GM19239 (cell line): ENCODE data around the gene NSD1.
A peak's percentile ranks its signal among the peaks of the same experiment; 100 is the strongest.

Experiments
- DNase-seq: peaks from one replicate; pipeline ENCODE4 v3.0.0; 2011; ENCODE audit warnings: low spot score; ENCODE audit not compliant: insufficient read length
- FAIRE-seq: peaks from 2 replicates; lab custom pipeline; 2011; peaks lifted over from hg19 to GRCh38; lab: Jason Lieb, UNC

NSD1 gene

GRCh38 chr5:177133096-177133852 lies at the start of gene NSD1:
TSS of gene NSD1 (plus strand) at chr5:177133773. CDS start at chr5:177135104, 1,331 bp downstream.
- DNase-seq (peak; percentile 92), FAIRE-seq (peak; percentile 73)

- DNase-seq (no peak), FAIRE-seq (no peak)
Observed at GRCh38 chr5:177084175-177084574, 49.4 kb upstream of the NSD1 start.

GRCh38 chr5:177085985-177086653 lies 47.5 kb upstream of the NSD1 start:
- DNase-seq (no peak), FAIRE-seq (peak; percentile 23)

GRCh38 chr5:177086654-177087397 lies 46.7 kb upstream of the NSD1 start, which contains the start of gene FGFR4:
TSS of gene FGFR4 (plus strand) at chr5:177086915. CDS start at chr5:177089603, 2,688 bp downstream.
- DNase-seq = peak; percentile 91
- FAIRE-seq = peak; percentile 61

- no peak for FAIRE-seq
- no peak for DNase-seq
Observed at GRCh38 chr5:177087398-177088005, 46.1 kb upstream of the NSD1 start.

- FAIRE-seq (no peak), DNase-seq (no peak)
Observed at GRCh38 chr5:177089127-177089526, 44.4 kb upstream of the NSD1 start.

- no peak for DNase-seq
- no peak for FAIRE-seq
Observed at GRCh38 chr5:177089825-177090641, 43.5 kb upstream of the NSD1 start.

- DNase-seq = no peak
- FAIRE-seq = no peak
Observed at GRCh38 chr5:177090813-177091212, 42.8 kb upstream of the NSD1 start.

- DNase-seq (no peak), FAIRE-seq (no peak)
Observed at GRCh38 chr5:177091232-177091631, 42.3 kb upstream of the NSD1 start.

- DNase-seq (no peak), FAIRE-seq (no peak)
Observed at GRCh38 chr5:177092178-177093081, 41.1 kb upstream of the NSD1 start.

- no peak for FAIRE-seq
- no peak for DNase-seq
Observed at GRCh38 chr5:177093082-177093712, 40.4 kb upstream of the NSD1 start.

- no peak for FAIRE-seq
Observed at GRCh38 chr5:177093803-177094202, 39.8 kb upstream of the NSD1 start.

GRCh38 chr5:177094224-177095087 lies 39.1 kb upstream of the NSD1 start:
- FAIRE-seq (no peak), DNase-seq (no peak)

More at GRCh38 chr5:177093803-177094202, 39.8 kb upstream of the NSD1 start:
- DNase-seq = no peak

- FAIRE-seq = no peak
- DNase-seq = no peak
Observed at GRCh38 chr5:177095088-177095669, 38.4 kb upstream of the NSD1 start.

- FAIRE-seq = no peak
- DNase-seq = no peak
Observed at GRCh38 chr5:177096162-177097015, 37.2 kb upstream of the NSD1 start.
